Measurements from ENCODE around the gene SAE1.

DNA sequence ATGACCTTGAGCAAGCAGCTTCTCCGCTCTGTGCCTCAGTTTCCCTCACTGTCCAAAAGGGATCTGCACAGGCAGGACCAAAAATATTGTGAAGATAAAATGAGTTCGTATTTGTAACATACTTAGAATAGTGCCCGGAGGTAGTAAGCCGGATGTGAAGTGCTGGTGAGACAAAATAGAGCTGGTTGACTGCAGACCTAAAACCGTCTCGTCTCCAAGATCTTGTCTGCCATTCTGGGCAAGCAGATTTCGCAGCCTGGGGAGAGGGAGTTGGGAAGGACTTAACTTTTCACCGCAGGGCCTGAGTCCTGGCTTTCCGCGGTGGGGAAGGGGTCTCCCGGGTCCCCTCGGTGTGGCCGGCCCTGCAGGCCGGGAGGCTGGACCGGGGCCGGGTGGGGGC lies 108.5 kb downstream of the SAE1 start:
- TF ChIP-seq, protein P1, sequence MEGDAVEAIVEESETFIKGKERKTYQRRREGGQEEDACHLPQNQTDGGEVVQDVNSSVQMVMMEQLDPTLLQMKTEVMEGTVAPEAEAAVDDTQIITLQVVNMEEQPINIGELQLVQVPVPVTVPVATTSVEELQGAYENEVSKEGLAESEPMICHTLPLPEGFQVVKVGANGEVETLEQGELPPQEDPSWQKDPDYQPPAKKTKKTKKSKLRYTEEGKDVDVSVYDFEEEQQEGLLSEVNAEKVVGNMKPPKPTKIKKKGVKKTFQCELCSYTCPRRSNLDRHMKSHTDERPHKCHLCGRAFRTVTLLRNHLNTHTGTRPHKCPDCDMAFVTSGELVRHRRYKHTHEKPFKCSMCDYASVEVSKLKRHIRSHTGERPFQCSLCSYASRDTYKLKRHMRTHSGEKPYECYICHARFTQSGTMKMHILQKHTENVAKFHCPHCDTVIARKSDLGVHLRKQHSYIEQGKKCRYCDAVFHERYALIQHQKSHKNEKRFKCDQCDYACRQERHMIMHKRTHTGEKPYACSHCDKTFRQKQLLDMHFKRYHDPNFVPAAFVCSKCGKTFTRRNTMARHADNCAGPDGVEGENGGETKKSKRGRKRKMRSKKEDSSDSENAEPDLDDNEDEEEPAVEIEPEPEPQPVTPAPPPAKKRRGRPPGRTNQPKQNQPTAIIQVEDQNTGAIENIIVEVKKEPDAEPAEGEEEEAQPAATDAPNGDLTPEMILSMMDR (IDR thresholded peaks at IDR 0.05), result no peak
- TF ChIP-seq POLR2A (IDR thresholded peaks at IDR 0.05), result no peak
